ENCODE data around the gene ACTR3C.
"Not testable (repeated sequence)": the region's sequence is repeated elsewhere in the genome, so short reads cannot be mapped to it uniquely, and the experiment has no call there.

ACTR3C gene

GRCh38 chr7:150307904-150308303 lies 15.4 kb downstream of the ACTR3C start:
- Histone ChIP-seq H3K18ac (ENCODE audit: low read depth in 1 of 2, low read length in 2 of 2) (no peak overlapping the region), H3K79me1 (replicated peaks; ENCODE audit: low read length, poor library complexity, severe bottlenecking) (no peaks in the 10 kb centered on the region), H3K23ac (ENCODE audit: low read length in 2 of 2) (no peak overlapping the region), H4K8ac (ENCODE audit: low read length) (no peak overlapping the region), H2BK12ac (ENCODE audit: low read length in 2 of 2) (no peak overlapping the region), H3K4me3 (ENCODE audit: insufficient read depth in 1 of 2, low read depth in 1 of 2, low read length in 2 of 2) (no peak overlapping the region), H3K4me2 (ENCODE audit: low read length, poor library complexity, severe bottlenecking) (no peak overlapping the region), H4K91ac (ENCODE audit: low read length) (no peak overlapping the region), H3K4me1 (ENCODE audit: control insufficient read depth, insufficient read depth, low read depth, low read length) (peaks cover 1% of the 10 kb centered on the region), H3K27ac (ENCODE audit: low read length, poor library complexity, severe bottlenecking) (no peak overlapping the region), H2BK120ac (ENCODE audit: low read depth, low read length) (no peak overlapping the region), H2BK5ac (ENCODE audit: low read depth, low read length, poor library complexity, severe bottlenecking) (no peak overlapping the region), H3K14ac (ENCODE audit: low read length in 2 of 2) (no peak overlapping the region), H2AFZ (ENCODE audit: low read depth, low read length) (no peak overlapping the region), H3K9me3 (ENCODE audit: control insufficient read depth, low read length) (no peaks in the 10 kb centered on the region), H2BK15ac (ENCODE audit: low read depth, poor library complexity, severe bottlenecking) (no peak overlapping the region), H2AK5ac (ENCODE audit: low read length, severe bottlenecking) (no peak overlapping the region), H3K36me3 (ENCODE audit: control insufficient read depth in 1 of 2, insufficient read depth in 2 of 2, low read depth in 1 of 2, low read length in 2 of 2) (no peaks in the 10 kb centered on the region), H3K9ac (ENCODE audit: low read length) (no peak overlapping the region), H3K4ac (ENCODE audit: low read depth in 1 of 2, low read length in 2 of 2) (no peak overlapping the region), H3K27me3 (ENCODE audit: control insufficient read depth in 1 of 2, insufficient read depth in 1 of 2, low read length in 2 of 2) (peaks cover 0 to 4% of the 10 kb centered on the region in 2 experiments)
- DNase-seq: no peak
- WGBS: 82% methylated on average over 9 of the region's 9 CpGs

- H3K23ac ChIP-seq (ENCODE audit: low read length in 2 of 2): no peak overlapping the region
- no peaks in the 10 kb centered on the region for H3K36me3 ChIP-seq (ENCODE audit: control insufficient read depth in 1 of 2, insufficient read depth in 2 of 2, low read depth in 1 of 2, low read length in 2 of 2)
- H3K4ac ChIP-seq (ENCODE audit: low read depth in 1 of 2, low read length in 2 of 2): no peak overlapping the region
- H3K18ac ChIP-seq (ENCODE audit: low read depth in 1 of 2, low read length in 2 of 2): no peak overlapping the region
- peaks cover 0 to 4% of the 10 kb centered on the region in 2 experiments for H3K27me3 ChIP-seq (ENCODE audit: control insufficient read depth in 1 of 2, insufficient read depth in 1 of 2, low read length in 2 of 2)
- no peak overlapping the region for H4K91ac ChIP-seq (ENCODE audit: low read length)
- no peak overlapping the region for H3K4me3 ChIP-seq (ENCODE audit: insufficient read depth in 1 of 2, low read depth in 1 of 2, low read length in 2 of 2)
- no peak overlapping the region for H3K4me2 ChIP-seq (ENCODE audit: low read length, poor library complexity, severe bottlenecking)
- H3K79me1 ChIP-seq (replicated peaks; ENCODE audit: low read length, poor library complexity, severe bottlenecking): no peaks in the 10 kb centered on the region
- no peak overlapping the region for H2BK5ac ChIP-seq (ENCODE audit: low read depth, low read length, poor library complexity, severe bottlenecking)
- DNase-seq: no peak
- H4K8ac ChIP-seq (ENCODE audit: low read length): no peak overlapping the region
- no peak overlapping the region for H2AFZ ChIP-seq (ENCODE audit: low read depth, low read length)
- no peak overlapping the region for H3K14ac ChIP-seq (ENCODE audit: low read length in 2 of 2)
- no peak overlapping the region for H2BK15ac ChIP-seq (ENCODE audit: low read depth, poor library complexity, severe bottlenecking)
- H2AK5ac ChIP-seq (ENCODE audit: low read length, severe bottlenecking): no peak overlapping the region
- no peak overlapping the region for H3K9ac ChIP-seq (ENCODE audit: low read length)
- no peaks in the 10 kb centered on the region for H3K9me3 ChIP-seq (ENCODE audit: control insufficient read depth, low read length)
- WGBS: 73% methylated on average over 3 of the region's 3 CpGs
- H3K4me1 ChIP-seq (ENCODE audit: control insufficient read depth, insufficient read depth, low read depth, low read length): peaks cover 1% of the 10 kb centered on the region
- no peak overlapping the region for H3K27ac ChIP-seq (ENCODE audit: low read length, poor library complexity, severe bottlenecking)
- no peak overlapping the region for H2BK12ac ChIP-seq (ENCODE audit: low read length in 2 of 2)
- H2BK120ac ChIP-seq (ENCODE audit: low read depth, low read length): no peak overlapping the region
Observed at GRCh38 chr7:150307129-150307528, 16.2 kb downstream of the ACTR3C start.

- H2AFZ ChIP-seq (ENCODE audit: low read depth, low read length): not testable (repeated sequence)
- WGBS: 65% methylated on average over 3 of the region's 5 CpGs
Observed at GRCh38 chr7:150306377-150306776, 17.0 kb downstream of the ACTR3C start.

GRCh38 chr7:150305903-150306284 lies 17.5 kb downstream of the ACTR3C start:
- not testable (repeated sequence) for H3K27ac ChIP-seq (ENCODE audit: low read length, poor library complexity, severe bottlenecking); H4K91ac ChIP-seq (ENCODE audit: low read length); H2AK5ac ChIP-seq (ENCODE audit: low read length, severe bottlenecking); H3K4ac ChIP-seq (ENCODE audit: low read depth in 1 of 2, low read length in 2 of 2); DNase-seq; H3K18ac ChIP-seq (ENCODE audit: low read depth in 1 of 2, low read length in 2 of 2); H4K8ac ChIP-seq (ENCODE audit: low read length); H3K9ac ChIP-seq (ENCODE audit: low read length); H3K4me1 ChIP-seq (ENCODE audit: control insufficient read depth, insufficient read depth, low read depth, low read length); H3K36me3 ChIP-seq (ENCODE audit: control insufficient read depth in 1 of 2, insufficient read depth in 2 of 2, low read depth in 1 of 2, low read length in 2 of 2); H2BK12ac ChIP-seq (ENCODE audit: low read length in 2 of 2); H3K9me3 ChIP-seq (ENCODE audit: control insufficient read depth, low read length); H3K4me3 ChIP-seq (ENCODE audit: insufficient read depth in 1 of 2, low read depth in 1 of 2, low read length in 2 of 2); H2BK15ac ChIP-seq (ENCODE audit: low read depth, poor library complexity, severe bottlenecking); H3K23ac ChIP-seq (ENCODE audit: low read length in 2 of 2); H3K79me1 ChIP-seq (replicated peaks; ENCODE audit: low read length, poor library complexity, severe bottlenecking); H3K14ac ChIP-seq (ENCODE audit: low read length in 2 of 2); H2BK120ac ChIP-seq (ENCODE audit: low read depth, low read length); H3K4me2 ChIP-seq (ENCODE audit: low read length, poor library complexity, severe bottlenecking); H2AFZ ChIP-seq (ENCODE audit: low read depth, low read length); H2BK5ac ChIP-seq (ENCODE audit: low read depth, low read length, poor library complexity, severe bottlenecking); H3K27me3 ChIP-seq (ENCODE audit: control insufficient read depth in 1 of 2, insufficient read depth in 1 of 2, low read length in 2 of 2)
- 83% methylated on average over 1 of the region's 2 CpGs for WGBS

More at GRCh38 chr7:150306377-150306776, 17.0 kb downstream of the ACTR3C start:
- H2BK120ac ChIP-seq (ENCODE audit: low read depth, low read length); H3K9me3 ChIP-seq (ENCODE audit: control insufficient read depth, low read length); H3K4me1 ChIP-seq (ENCODE audit: control insufficient read depth, insufficient read depth, low read depth, low read length); H3K4me3 ChIP-seq (ENCODE audit: insufficient read depth in 1 of 2, low read depth in 1 of 2, low read length in 2 of 2); H3K18ac ChIP-seq (ENCODE audit: low read depth in 1 of 2, low read length in 2 of 2); H3K14ac ChIP-seq (ENCODE audit: low read length in 2 of 2); H3K4ac ChIP-seq (ENCODE audit: low read depth in 1 of 2, low read length in 2 of 2); DNase-seq; H2BK5ac ChIP-seq (ENCODE audit: low read depth, low read length, poor library complexity, severe bottlenecking); H3K79me1 ChIP-seq (replicated peaks; ENCODE audit: low read length, poor library complexity, severe bottlenecking); H2BK12ac ChIP-seq (ENCODE audit: low read length in 2 of 2); H2BK15ac ChIP-seq (ENCODE audit: low read depth, poor library complexity, severe bottlenecking); H3K27ac ChIP-seq (ENCODE audit: low read length, poor library complexity, severe bottlenecking); H3K27me3 ChIP-seq (ENCODE audit: control insufficient read depth in 1 of 2, insufficient read depth in 1 of 2, low read length in 2 of 2); H3K4me2 ChIP-seq (ENCODE audit: low read length, poor library complexity, severe bottlenecking); H3K36me3 ChIP-seq (ENCODE audit: control insufficient read depth in 1 of 2, insufficient read depth in 2 of 2, low read depth in 1 of 2, low read length in 2 of 2); H3K23ac ChIP-seq (ENCODE audit: low read length in 2 of 2); H4K8ac ChIP-seq (ENCODE audit: low read length); H2AK5ac ChIP-seq (ENCODE audit: low read length, severe bottlenecking); H4K91ac ChIP-seq (ENCODE audit: low read length); H3K9ac ChIP-seq (ENCODE audit: low read length): not testable (repeated sequence)
